HUES6 (cell line): ENCODE results near the gene PRICKLE3.
"Not testable (repeated sequence)": the region's sequence is repeated elsewhere in the genome, so short reads cannot be mapped to it uniquely, and the experiment has no call there.

Experiments
- H3K27ac ChIP-seq: 2 replicates; pipeline ENCODE4 v1.7.0; 2013; ENCODE audit warnings: low read depth, mild to moderate bottlenecking, low read length, inconsistent platforms
- H3K27me3 ChIP-seq: 2 replicates; pipeline ENCODE4 v1.6.1; 2013; ENCODE audit warnings: low read length; ENCODE audit not compliant: control insufficient read depth, insufficient read depth
- H3K36me3 ChIP-seq: 2 replicates; pipeline ENCODE4 v1.6.1; 2013; ENCODE audit warnings: low read length; ENCODE audit not compliant: control insufficient read depth, insufficient read depth
- H3K4me1 ChIP-seq: 2 replicates; pipeline ENCODE4 v1.6.1; 2013; ENCODE audit warnings: low read length; ENCODE audit not compliant: control insufficient read depth, insufficient read depth
- H3K4me3 ChIP-seq: 2 replicates; pipeline ENCODE4 v1.5.1; 2013; ENCODE audit warnings: low read depth, low read length
- H3K9ac ChIP-seq: one replicate; pipeline ENCODE4 v1.6.1; 2013; ENCODE audit warnings: mild to moderate bottlenecking, low read length
- H3K9me3 ChIP-seq: 2 replicates; pipeline ENCODE4 v1.6.1; 2013; ENCODE audit warnings: low read depth, low read length; ENCODE audit not compliant: control insufficient read depth, insufficient read depth

PRICKLE3 gene

DNA sequence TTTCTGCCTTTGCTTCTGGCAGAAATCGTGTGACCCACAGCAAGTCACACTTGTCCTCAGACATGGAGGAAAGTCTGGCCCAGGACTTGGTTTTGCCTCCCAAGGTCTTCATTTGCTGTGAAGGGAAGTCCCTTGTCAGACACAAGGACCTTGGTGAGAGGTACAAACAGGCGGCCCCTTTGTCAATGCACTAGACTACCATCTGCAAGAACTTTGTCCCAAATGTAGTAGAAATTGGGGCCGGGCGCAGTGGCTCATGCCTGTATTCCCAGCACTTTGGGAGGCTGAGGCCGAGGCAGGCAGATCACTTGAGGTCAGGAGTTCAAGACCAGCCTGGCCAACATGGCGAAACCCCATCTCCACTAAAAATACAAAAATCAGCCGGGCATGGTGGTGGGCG lies 12.6 kb downstream of the PRICKLE3 start:
- H3K4me3 ChIP-seq, H3K27ac ChIP-seq, H3K4me1 ChIP-seq, H3K9ac ChIP-seq: not testable (repeated sequence)
- Histone ChIP-seq H3K9me3 (peaks cover 32% of the 10 kb centered on the region; the same call in 1 of the 2 replicates), H3K27me3 (peaks cover 22% of the 10 kb centered on the region), H3K36me3 (peaks cover 20% of the 10 kb centered on the region)

DNA sequence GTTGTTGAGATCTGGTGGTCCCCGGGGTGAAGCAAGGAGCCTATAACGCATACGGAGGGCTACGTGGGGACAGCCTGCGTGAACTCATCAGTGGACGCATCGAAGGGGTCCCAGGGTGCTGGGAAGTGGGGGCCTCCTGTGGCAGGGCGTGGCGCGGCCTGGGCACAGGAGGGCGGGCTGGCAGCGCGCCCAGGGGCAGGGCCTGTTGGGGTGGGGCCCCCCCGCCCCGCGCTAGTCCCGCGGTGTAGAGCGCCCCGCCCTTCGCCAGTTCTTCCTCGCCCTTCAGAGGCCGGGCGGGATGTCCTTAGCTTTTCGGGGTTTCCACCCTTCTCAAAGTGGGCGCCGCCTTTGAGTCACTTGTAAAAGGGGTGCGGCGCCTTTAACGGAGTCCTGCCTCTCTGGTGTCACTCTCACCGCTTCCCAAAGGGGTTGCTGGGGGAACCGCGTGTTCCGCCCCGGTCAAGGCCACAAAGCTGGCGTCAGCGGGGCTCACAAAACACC lies 13.8 kb downstream of the PRICKLE3 start:
- peaks cover 10% of the 10 kb centered on the region; the same call in 1 of the 2 replicates for H3K4me1 ChIP-seq
- H3K9ac ChIP-seq = no peak overlapping the region
- H3K27ac ChIP-seq = no peak overlapping the region
- peaks cover 8% of the 10 kb centered on the region for H3K36me3 ChIP-seq
- peaks cover 26% of the 10 kb centered on the region for H3K27me3 ChIP-seq
- H3K4me3 ChIP-seq = peak overlapping the region; percentile 60
- peaks cover 23% of the 10 kb centered on the region; the same call in 1 of the 2 replicates for H3K9me3 ChIP-seq

DNA sequence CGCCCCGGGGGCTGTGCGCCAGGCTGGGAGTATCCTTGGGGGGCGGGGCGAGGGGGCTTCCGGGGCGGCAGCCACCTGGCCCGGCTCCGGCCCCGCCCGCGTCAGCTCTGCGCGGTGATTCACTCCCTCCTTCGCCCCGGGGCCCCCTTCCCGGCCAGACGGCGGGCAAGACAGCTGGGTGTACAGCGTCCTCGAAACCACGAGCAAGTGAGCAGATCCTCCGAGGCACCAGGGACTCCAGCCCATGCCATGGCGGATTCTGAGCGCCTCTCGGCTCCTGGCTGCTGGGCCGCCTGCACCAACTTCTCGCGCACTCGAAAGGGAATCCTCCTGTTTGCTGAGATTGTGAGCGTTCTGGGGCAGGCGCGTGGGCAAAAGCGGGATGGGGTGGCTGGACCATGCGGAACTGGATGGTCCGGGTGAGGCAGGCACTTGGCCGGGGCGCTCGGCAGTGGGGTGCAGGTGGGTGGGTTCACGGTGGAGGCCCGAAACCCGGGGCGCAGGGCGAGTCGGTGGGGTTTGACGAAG lies 14.4 kb downstream of the PRICKLE3 start, which contains the start of gene PLP2:
Gene PLP2 (plus strand): TSS at position 147 of the 528 bp plus-strand sequence. CDS start 103 bp downstream, at position 250.
- H3K9me3 ChIP-seq = peaks cover 20% of the 10 kb centered on the region; the same call in 1 of the 2 replicates
- no peak within 1 kb of the TSS for H3K9ac ChIP-seq
- no peak within 1 kb of the TSS for H3K27ac ChIP-seq
- H3K36me3 ChIP-seq = peaks cover 8% of the 10 kb centered on the region
- peaks cover 26% of the 10 kb centered on the region for H3K27me3 ChIP-seq
- peaks cover 12% of the 10 kb centered on the region; the same call in 1 of the 2 replicates for H3K4me1 ChIP-seq
- H3K4me3 ChIP-seq = peak within 1 kb of the TSS; percentile 60

DNA sequence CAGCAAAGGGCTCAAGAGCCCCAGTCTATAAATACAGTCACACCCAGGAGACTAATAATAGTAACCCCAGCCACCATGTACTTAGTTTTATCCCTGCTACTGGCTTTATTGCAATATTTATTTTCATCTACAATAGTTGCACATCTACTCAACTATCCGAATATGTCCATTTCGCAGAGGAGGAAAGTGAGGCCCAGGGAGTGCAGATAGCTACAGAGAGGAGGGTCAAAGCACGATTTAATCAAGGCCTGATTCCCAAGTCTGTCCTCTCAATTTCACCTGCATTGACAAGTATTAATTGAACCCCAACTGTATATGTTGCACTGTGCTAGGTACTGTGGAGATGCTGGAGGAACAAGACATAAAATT lies 18.4 kb downstream of the PRICKLE3 start:
- peak overlapping the region; percentile 59 for H3K4me3 ChIP-seq
- H3K9ac ChIP-seq = no peak overlapping the region
- no peak overlapping the region for H3K27ac ChIP-seq
- peaks cover 17% of the 10 kb centered on the region; the same call in 1 of the 2 replicates for H3K4me1 ChIP-seq
- peaks cover 15% of the 10 kb centered on the region; the same call in 1 of the 2 replicates for H3K9me3 ChIP-seq
- peaks cover 31% of the 10 kb centered on the region for H3K27me3 ChIP-seq
- H3K36me3 ChIP-seq = no peaks in the 10 kb centered on the region

DNA sequence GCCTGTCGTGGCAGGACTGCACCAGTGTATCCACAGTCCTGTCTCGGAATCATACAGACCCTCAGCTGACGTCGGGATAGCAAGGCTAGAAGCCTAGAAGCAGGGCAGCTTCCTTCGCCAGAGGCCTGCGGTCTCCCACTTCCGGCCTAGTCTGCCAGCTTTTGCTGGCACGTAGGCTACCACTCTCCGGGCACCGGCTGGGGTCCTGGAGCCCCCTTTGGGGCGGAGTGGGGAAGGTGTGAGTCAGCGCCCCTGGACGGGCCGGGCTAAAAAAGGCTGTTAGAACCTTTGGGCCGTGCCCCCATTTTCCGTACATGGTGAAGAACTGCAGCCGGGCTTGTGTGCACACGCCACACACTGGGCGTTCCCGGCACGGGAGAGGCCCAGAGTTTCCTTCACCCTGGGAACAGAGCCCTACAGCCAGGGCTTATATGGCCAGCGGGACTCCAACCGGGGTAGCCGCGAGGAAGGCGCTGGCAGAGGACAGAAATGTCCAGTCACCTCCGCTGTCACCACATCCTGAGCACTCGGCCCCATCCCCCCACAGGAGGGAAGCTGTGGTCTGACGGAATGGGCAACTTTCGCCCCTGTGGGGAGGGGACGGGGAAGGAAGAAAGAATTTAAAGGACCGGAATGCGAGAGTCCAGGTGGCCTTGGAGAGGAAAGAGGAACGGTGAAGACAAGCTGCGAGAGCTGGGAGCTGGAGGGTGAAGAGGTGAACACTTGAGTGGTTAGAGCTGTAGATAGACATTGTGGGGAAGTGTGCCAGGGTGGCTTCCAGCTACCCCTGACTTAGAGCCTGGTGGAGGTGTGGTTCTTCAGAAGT lies 19.0 kb downstream of the PRICKLE3 start:
- Histone ChIP-seq H3K27ac (no peak overlapping the region), H3K4me3 (peak overlapping the region; percentile 59), H3K4me1 (peaks cover 17% of the 10 kb centered on the region; the same call in 1 of the 2 replicates), H3K27me3 (peaks cover 30% of the 10 kb centered on the region), H3K9me3 (peaks cover 18% of the 10 kb centered on the region; the same call in 1 of the 2 replicates), H3K36me3 (no peaks in the 10 kb centered on the region), H3K9ac (peak overlapping the region; percentile 49)

DNA sequence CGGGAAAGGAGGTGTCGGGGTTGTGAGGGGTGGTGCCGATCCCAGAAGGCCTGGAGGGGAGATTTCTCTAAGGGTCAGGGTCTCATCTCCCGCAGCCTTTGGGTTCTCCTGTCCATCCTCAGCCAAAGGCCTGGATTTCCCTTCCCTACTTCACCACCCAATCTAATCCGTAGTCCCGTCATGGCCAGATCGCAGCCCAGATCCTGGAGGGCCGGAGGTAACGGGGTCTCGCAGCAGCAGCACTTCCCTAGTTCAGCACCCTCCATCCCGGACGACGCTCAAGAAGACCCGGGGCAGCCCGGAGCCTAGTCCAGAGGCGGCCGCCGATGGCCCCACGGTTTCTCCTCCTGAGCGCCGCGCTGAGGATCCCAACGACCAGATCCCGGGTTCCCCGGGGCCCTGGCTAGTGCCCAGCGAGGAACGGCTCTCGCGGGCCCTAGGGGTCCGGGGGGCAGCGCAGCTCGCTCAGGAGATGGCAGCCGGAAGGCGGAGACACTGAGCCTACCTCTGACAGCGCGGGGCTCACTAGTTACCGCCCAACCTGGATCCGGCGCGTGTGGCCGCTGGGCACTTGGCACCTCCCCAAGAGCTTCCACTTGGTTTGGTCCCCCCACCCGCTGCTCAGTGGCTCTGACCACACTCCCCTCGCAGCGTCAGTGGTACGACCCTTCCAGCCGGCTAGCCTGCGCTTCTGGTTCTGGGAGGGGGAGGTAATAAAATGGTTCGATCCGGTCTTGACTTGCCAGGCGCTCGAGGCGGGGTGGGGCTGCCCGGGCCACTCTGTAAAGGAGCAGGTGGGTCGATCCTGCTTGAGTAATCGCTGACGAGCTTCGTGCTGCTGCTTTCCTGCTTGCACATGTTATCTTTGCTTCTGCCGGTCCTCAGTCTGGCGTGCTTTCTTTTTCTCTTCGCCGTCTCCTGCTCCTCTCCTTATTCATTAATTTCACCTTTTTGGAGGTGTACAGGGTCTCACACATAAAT lies 20.0 kb downstream of the PRICKLE3 start:
- Histone ChIP-seq H3K9ac (peak overlapping the region; percentile 0), H3K4me1 (peaks cover 17% of the 10 kb centered on the region; the same call in 1 of the 2 replicates), H3K4me3 (peak overlapping the region; percentile 59), H3K36me3 (no peaks in the 10 kb centered on the region), H3K27ac (no peak overlapping the region), H3K27me3 (peaks cover 33% of the 10 kb centered on the region), H3K9me3 (peaks cover 18% of the 10 kb centered on the region; the same call in 1 of the 2 replicates)

DNA sequence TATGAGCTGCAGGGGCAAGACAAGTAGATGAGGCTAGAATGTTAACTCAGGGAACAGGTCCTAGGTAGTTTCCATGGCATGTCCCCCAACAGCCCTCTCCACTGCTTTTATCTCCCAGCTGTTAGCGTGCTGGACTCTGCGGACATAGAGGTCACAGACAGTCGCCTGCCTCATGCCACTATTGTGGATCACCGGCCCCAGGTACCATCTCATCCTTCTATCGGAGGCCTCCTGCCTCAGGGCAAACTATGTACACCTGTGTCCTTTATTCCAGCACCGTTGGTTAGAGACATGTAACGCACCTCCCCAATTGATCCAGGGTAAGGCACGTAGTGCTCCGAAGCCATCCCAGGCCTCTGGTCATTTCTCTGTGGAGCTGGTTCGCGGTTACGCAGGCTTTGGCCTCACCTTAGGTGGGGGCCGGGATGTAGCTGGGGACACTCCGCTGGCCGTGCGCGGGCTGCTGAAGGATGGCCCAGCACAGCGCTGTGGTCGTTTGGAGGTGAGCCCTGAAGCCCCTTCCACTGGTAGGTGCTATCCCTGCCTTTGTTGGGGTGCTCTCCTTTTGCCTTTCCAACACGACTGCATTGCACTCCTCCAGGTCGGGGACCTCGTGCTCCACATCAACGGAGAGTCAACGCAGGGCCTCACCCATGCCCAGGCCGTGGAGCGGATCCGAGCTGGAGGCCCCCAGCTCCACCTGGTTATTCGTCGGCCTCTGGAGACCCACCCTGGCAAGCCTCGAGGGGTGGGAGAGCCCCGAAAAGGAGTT lies 21.4 kb downstream of the PRICKLE3 start:
- H3K4me1 ChIP-seq = peaks cover 17% of the 10 kb centered on the region; the same call in 1 of the 2 replicates
- H3K36me3 ChIP-seq = no peaks in the 10 kb centered on the region
- H3K9ac ChIP-seq = no peak overlapping the region
- H3K9me3 ChIP-seq = peaks cover 18% of the 10 kb centered on the region; the same call in 1 of the 2 replicates
- H3K27ac ChIP-seq = no peak overlapping the region
- peaks cover 29% of the 10 kb centered on the region for H3K27me3 ChIP-seq
- H3K4me3 ChIP-seq = no peak overlapping the region

DNA sequence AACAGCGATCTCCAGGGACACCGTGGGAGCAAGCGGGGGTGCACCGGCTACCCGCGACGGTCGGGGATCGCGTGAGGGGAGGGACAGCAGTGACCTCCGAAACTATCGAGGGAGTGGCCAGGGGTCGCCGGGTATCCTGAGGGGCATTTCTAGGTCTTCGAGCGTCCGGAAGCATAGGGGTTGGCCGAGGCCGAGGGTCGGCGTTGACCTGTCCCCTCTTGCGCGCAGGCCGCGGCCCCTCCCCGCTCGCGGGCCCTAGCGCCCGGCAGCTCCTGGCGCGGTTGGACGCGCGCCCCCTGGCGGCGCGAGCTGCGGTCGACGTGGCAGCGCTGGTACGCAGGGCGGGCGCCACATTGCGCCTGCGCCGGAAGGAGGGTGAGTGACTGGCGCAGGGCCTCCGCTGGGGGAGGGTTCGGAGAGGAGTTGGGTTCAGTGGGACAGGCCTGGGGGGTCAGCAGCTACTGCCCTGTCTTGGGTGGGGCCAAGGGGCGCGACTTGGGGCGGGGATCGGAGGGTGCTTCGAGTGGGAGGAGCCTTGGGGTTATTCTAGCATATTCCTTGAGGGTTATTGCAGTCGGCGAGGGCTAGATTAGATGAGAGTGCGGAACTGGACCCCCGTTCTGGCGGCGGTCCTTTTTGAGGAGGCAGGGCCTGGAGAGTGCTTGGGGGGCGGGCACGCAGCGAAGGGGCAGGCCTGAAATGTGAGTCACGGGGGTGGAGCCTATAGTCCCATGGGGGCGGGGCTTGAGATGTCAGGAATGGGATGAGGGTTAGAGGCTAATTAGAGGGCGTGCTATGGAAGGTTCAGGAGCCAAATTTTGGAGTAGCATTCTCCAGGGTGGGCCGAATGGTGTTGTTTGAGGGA lies 22.4 kb downstream of the PRICKLE3 start:
- H3K9ac ChIP-seq = peak overlapping the region; percentile 65
- peaks cover 17% of the 10 kb centered on the region; the same call in 1 of the 2 replicates for H3K4me1 ChIP-seq
- H3K9me3 ChIP-seq = peaks cover 15% of the 10 kb centered on the region; the same call in 1 of the 2 replicates
- peaks cover 34% of the 10 kb centered on the region for H3K27me3 ChIP-seq
- peak overlapping the region; percentile 59 for H3K4me3 ChIP-seq
- 0 out of 2 replicates have a peak overlapping the region, but pooled peaks have one; percentile 42 for H3K27ac ChIP-seq
- H3K36me3 ChIP-seq = no peaks in the 10 kb centered on the region

DNA sequence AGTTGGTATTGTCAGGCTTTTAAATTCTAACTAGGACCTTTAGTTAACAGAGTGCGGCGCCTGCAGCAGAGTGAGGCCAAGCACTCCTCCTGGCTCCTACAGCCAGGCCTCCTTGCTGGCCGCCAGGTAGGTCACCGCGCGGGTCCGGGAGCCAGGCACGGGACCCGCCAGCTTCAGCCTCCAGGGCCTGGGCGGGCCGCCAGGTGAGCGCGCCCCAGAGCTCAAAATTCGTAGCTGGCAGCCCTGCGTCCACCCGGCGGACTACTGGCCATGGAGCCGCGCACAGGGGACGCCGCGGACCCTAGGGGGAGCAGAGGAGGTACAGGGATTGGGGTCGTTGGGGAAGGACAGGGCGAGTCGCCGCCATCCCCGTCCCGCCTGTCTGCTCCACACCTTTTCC lies 23.6 kb downstream of the PRICKLE3 start, which contains the start of gene MAGIX:
Gene MAGIX (plus strand): TSS at position 139 of the 400 bp plus-strand sequence. CDS start 132 bp downstream, at position 271.
- Histone ChIP-seq H3K36me3 (no peaks in the 10 kb centered on the region), H3K9me3 (peaks cover 15% of the 10 kb centered on the region; the same call in 1 of the 2 replicates), H3K9ac (no peak within 1 kb of the TSS), H3K27ac (no peak within 1 kb of the TSS), H3K27me3 (peaks cover 42% of the 10 kb centered on the region), H3K4me1 (peaks cover 14% of the 10 kb centered on the region; the same call in 1 of the 2 replicates), H3K4me3 (peak within 1 kb of the TSS; percentile 59)
